HG03135 (cell line): ENCODE measurements around the gene ROBO2.

ENCODE experiments used
- ATAC-seq: cut with Tn5 transposase; IDR thresholded peaks from one replicate; pipeline ENCODE4 v1.9.1; 2021; ENCODE audit warnings: mild to moderate bottlenecking, moderate library complexity; ENCODE audit not compliant: unreplicated experiment

Gene ROBO2

DNA sequence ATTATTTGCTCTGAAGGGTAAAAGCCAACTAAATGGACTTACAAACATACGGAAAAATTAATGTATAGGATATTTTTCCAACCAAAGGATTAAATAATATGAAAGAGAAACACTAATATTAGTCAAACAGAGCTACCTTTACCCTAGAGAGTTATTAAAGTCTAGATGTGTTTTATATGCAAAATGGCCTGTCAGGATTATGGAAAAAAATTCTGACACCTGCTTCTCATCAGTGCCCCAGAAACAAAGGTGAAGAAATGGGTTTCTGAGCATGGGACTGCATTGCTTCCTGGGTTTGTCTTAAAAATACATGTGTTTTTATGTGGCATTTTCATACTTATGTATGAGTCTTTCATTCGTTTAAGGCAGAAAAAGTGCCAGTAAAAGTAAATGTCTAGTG, 148.3 kb downstream of the ROBO2 start:
- ATAC-seq = no peak

DNA sequence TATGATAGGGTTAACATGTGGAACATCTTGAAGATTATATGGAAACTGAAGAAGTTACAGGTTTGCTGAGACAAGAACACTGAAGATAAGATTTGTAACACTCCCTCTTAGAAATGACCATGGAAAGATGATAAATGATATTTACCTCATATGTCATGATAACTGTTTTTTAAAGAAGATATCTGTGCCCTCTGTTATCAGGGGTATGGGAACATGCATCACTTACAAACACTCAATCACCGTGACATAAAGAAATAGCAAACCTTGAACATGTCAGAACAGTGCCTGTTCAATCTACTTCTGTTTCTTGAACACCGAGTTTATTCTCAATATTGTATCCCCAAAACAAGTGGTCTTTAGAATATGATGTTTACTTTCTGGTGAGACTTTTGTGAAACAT, 149.4 kb downstream of the ROBO2 start:
- ATAC-seq = no peak

DNA sequence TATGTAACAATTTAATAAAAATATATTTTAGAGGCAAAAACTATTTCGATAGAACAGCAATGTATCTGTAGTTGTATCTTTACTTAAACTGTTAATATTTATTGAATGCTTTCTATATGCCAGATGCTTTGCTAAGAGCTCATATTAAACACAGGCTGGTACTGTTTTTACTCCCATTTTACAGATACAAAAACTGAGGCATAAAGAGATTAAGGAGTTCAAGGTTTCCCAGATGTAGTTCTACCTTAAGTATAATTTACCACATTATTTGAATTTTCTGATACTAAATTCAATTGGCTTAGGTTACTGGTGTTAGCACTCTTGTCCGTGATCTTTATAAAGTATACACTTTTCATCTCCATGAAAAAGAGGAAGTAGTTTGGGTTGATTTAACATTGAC, 149.8 kb downstream of the ROBO2 start:
- ATAC-seq = no peak

DNA sequence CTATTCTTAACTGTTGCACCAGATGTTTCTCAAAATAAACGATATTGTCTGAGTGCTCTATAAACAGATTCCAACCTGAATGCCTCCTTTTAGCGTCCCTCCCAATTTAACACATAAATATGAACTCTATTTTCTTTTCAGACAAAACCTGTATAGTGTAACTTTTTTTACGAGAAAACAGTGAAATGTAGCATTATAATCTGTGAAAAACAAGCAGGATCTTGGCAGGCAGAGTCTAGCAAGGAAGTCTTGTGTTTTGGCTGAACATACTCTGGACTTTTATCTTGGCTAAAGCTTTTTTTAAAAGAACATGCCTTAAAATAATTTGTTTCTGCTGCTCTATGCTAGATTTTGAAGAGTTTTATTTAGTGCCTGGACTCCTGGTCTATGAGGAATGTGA, 150.5 kb downstream of the ROBO2 start:
- no peak for ATAC-seq

DNA sequence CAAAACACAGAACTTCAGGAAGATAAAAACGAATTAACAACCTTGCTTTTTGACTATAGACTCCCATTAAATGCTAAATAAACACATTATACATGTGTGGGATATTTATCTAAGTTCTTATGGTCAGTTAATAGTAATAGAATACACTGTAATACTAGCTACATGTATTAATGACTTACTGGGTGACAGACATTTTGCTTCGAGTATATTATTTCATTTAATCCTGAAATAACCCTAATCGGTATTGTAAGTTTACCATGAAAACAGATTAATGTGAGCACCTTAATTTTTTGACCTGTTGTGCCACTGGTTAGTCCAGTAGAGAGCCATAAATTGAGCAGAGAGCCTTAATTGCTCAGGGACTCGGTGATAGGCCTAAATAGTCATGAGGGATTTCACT, 151.1 kb downstream of the ROBO2 start:
- no peak for ATAC-seq

DNA sequence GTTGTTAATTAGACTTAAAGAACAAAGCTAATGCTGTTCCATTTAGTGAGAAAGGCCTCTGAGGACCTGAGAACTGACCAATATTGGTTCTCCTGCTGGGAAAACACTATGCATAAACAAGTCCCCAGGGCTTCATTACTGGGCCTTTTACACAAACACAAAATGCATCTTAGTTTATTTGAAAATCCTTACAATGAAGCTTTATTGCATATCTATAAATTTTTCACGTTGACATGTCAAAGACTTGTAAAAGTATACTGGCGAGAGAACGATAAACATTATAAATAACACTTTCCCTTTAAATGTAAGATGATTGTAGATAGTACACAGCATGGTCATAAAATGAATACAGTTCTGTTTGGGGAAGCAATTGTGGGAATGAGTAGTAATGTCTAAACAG, 151.7 kb downstream of the ROBO2 start:
- ATAC-seq = no peak

DNA sequence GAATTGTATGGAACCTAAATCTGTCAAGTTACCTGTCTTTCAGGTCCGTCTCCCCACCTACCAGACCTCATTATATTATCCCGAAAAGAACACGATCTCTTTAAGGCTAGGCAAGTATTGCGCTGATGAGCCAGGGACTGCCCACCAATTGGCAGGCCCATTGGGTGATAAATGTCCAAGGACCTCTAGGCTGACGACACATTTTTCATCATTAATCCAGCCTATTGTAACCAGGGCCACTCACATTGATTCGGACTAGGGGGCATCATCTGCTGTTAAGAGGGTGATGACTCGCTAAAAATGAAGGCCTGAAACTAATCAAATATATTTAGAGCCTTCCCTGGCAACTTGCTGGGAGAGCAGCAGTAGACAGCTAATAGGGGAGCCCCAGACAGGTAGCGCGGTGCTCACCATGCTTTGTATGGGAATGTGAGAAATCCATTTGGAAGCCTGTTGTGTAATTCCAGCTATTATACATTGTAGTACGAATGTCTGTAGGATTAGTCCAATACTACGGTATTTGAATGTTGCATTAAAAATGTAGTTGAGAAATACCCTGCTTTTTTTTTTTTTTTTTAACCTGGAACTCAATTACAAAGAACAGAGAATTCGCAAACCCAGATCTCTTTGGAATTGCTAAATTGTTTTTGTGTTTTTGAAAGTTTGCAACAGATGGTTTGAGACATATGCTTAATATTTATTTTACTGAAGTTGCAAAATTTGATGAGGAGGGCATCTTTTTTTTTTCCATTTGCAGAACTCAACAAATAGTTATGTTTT, 156.1 kb downstream of the ROBO2 start:
- no peak for ATAC-seq

DNA sequence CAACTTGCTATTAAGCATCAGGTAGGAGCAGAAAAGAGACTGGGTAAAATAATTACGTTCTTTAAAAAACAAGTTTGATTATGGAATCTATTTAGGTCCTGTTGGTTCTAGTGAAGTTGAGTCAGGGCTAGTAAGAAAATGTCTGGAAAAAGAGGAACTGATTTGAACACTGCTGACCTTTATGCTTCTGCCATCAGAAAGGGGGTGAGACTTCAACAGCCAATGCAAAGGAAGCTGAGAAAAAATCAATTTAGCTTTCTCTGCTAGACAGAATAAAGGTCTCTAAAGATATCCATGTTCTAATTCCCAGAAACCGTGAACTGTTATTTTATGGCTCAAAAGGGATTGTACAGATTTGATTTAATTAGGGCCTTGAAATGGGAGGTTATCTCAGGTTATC, 157.5 kb downstream of the ROBO2 start:
- no peak for ATAC-seq

DNA sequence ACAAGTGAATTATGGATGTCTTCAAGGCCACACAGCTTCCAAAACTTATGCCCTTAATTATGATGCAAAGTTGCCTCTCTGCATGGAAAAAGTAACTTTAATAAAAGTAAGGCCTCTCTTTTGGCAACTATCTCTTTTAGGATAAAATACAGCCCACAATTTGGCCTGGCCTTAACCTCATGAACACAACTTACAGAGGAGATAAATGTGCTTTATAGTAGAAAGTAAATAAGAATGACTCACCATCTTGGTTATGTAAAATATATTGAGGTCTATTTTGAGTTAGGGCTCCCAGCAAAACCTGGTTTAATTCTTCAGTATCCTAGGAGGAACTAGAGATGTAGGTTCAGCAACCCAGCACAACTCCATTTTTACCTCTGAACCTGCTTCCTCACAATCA, 164.0 kb downstream of the ROBO2 start:
- ATAC-seq = no peak

DNA sequence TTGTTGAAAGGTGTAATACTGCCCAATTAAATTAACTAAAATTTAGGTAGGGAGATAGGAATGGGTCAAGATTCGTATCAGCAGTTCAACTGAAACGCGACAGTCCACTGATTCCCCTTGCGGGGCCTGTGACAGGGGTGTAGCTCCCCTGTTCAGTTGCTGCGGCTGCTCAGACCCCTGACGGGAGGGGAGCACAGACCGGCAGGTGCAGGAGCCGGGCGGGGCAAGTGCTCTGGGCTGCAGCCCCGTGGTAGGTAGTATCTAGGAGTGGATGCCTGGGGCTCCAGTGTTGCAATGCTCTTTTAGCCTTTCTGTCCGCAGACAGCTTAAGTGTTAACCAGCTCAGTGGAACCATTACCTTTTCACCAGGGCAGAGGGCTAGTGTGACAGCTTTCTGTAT, 164.9 kb downstream of the ROBO2 start:
- ATAC-seq = no peak

DNA sequence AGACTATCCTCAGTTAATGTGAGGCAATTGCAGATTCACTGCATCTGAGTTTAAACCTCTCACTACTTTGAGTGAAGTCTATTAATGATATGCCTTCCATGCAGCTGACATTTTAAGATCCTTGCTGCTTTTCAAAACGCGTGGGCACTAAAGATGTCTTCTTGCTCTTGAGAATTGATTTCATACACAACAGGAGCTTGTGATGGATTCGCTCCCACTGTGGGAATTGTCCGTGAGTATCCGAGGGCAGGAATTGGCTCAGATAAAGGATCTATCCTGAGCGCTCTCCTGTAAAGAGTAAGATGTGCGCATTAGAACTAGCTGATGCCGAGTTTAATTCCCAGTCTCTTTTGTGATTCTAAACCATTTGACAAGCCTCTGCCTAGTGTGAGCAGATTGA, 167.9 kb downstream of the ROBO2 start:
- ATAC-seq = no peak

DNA sequence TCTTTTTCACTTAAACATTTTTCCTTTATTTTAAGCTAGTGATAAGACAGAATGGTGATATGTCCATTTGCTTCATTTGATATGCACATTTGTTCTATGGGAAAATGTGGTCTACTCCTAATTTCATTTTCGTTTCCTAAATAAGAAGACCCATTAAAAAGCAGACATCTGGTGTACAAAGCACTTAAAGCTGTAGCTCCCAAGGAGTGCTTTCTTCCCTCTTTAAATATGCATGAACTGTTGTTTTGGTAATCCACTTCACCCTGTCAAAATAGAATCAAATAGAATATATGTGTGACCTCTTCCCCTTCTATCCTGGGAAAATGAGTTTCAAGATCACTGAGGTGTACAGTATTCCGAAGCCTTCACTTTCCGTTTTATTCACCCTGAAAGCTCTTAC, 182.8 kb downstream of the ROBO2 start:
- no peak for ATAC-seq

DNA sequence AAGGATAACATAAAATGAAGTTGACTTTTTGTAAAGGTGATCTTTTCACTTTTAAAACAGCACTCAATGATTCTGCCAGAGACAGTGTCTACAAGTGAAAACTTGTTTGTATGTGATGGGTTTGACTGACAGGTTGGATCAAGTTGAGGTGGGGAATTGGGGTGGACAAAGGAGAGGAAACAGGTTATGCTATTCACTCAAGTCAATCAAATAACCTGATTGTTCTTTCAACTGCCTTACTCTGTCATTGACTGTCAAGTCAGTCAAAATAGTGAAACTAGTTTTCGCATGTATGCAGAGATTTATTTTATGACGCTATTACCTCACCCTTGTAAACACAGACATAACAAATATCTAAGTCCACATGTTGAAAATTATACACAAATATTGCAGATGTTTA, 187.7 kb downstream of the ROBO2 start:
- no peak for ATAC-seq

DNA sequence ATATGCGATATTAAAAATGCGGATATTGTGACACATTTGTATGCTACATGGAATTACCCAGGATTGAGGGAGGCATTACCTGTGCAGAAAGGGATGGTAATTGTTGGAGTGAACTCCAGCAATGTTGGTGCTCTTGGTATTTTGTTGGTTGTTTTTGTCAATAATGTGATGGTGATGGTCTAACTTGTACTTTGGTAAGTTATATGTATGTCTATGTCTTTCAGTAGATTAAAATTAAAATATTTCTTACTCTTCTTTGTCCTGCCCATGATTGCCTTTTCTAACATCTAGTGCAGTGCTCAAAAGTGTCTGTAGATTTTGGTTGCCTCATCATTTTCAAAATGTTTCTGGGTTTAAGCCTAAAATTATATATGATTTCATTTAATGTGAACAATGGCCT, 192.7 kb downstream of the ROBO2 start:
- ATAC-seq = no peak

DNA sequence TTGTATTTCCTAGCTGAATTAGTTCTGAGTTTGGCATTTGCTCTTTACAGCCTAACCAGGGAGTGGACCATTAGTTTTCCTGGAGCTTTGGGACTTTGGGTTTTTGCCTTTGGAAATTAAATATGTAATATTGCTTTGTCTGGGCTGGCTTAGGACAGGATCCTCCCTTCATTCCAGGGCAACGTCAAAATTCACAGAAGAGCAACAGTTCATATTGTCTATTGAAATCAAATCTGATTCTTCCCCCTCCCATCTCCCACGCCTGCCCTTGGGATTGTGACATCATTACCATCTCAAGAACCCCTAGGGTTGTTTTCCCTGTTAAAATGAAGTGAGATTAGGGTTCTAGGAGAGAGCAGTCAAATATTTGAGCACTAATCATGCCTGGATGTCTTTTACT, 194.1 kb downstream of the ROBO2 start:
- ATAC-seq = no peak

DNA sequence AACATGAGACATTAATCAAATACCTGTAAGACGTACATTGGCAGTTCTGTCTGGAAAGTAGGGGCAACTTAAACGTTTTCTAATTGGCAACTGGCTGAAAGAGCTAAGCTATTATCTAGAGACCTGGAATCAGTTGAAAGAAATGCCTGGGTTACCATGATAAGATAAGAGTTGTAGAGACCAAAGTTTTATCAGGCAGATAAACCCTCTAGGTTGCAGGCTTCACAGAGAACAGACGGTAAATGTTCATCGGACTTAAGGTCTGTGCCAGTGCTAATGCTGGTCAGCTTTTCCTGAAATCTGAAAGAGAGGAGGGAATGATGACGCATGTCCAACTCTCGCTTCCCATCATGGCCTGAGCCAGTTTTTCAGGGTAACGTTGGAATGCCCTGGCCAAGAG, 196.2 kb downstream of the ROBO2 start:
- ATAC-seq = no peak

DNA sequence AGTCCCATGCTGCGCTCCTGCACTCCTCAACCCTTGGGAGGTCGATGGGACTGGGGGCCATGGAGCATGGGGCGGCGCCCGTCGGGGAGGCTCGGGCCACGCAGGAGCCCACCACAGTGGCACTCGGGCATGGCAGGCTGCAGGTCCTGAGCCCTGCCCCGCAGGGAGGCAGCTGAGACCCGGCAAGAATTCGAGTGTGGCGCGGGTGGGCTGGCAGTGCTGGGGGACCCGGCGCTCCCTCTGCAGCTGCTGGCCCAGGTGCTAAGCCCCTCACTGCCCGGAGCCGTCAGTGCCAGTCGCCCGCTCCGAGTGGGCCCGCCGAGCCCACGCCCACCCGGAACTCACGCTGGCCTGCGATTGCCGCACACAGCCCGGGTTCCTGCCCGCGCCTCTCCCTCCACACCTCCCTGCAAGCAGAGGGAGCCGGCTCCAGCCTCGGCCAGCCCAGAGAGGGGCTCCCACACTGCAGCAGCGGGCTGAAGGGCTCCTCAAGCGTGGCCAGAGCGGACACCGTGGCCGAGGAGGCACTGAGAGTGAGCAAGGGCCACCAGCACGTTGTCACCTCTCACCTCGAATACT, 200.3 kb downstream of the ROBO2 start:
- no peak for ATAC-seq

DNA sequence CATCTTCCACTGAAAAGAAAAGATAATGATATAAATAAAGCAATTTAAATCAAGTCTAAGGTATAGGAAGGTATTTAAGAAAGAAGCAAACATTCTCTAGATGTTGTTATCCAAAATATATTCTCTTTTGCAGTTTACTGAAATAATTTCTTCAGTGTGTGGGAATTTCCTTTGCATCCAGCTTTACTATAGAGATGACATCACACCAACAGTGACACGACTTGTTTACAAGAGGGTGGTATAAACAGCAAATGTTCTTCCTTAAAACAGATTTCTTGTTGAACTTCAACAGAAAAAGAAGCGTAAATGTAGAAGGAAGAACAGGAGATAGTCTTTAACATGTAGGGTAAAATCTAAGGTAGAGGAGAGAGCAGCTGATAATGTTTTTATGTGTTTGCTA, 202.5 kb downstream of the ROBO2 start:
- no peak for ATAC-seq

DNA sequence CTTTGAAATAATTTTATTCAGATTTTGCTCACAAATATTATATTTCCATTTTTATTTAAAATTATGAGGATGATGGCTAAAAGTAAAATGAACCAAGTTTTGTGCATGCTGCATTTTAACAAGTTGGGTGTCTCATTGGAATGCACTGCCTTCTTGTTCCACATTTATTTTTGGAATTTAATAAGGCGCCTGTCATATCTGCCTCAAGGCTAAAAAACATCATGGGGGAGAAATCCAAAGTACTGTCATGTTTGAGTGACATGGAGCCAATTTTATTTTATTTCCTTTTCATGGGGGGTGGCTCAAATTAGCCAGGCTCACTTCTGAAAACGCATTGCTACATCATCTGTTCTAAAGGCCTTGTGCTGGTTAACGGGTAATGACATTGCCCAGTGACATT, 205.1 kb downstream of the ROBO2 start:
- ATAC-seq = no peak

DNA sequence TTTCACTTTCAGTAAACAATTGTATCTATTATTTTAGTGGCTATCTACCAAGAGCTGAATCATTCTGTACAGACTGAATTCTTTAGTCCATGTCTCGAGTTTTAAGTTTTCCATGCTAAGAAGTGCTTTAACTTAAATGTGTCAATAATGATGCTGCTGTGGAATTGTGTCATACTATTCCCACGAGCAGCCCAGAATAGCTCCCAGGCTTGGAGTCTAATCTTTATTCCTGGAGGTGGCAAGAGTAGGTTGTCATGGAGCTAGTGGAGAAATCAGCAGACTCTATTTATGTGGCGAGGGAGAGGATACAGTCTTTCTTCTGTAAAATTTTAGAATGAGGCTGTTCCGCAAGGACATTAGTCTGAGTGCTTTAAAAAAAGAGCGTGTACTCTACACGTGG, 207.2 kb downstream of the ROBO2 start:
- ATAC-seq = no peak

DNA sequence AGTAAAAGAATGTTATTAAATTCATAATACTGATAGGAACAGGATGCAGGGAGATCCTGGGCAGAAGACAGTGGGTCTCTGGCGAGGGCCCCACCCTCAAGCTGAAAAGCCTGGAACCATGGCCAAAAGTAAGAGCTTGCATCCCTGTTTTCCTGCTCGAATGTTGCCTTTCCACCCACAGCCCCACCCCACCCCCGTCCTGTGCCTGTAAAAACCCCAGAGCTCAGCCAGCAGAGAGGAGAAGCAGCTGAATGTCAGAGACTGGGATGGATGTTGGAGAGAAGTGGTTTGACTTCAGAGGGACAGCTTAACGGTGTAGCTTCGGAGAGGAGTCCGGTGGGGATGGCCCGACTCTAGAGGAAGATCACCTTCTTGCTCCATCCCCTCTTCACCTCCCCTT, 207.9 kb downstream of the ROBO2 start:
- ATAC-seq = no peak

DNA sequence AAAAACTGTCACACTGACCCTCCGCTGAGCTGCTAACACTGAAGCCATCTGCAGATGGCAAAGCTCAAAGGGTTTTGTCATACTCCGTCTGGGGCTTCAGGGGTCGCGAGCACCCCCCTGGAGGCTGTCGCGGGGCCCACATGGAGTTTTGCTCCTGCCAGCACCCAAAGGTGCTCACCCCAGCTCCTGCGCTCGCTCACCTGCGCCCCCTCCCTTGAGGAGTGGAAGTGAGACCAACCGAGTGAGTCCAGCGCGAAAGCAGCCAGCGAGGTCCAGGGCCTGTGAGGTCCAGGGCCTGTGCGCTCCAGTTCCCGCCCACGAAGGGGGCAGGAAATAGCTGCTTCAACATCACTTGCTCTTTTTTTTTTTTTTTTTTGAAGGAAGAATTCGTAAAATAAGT, 208.5 kb downstream of the ROBO2 start:
- no peak for ATAC-seq

DNA sequence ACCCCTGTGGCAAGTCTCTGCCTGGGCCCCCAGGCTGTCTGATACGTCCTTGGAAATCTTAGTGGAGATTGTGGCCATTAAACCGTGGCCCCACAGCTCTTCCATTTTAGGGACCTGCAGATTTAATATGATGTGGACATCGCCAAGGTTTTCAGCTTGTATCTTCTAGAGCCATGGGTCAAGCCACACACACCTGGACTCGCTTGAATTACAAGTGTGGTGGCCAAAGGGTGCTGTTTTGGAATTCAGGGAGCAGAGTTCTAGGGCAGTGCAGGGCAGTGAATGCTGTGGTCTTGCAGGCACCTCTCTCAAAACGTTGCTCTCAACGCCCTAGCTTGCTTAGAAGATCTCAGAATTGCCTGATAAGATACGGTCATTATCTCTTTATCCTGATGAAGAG, 211.2 kb downstream of the ROBO2 start:
- ATAC-seq = no peak
